Endothelial cell of umbilical vein (primary cell): ENCODE results near the gene KCTD13. TPM values are rescaled to one million over a fixed set of nuclear protein-coding genes. Genes with fewer than 3 reads are reported as not detected.

Experiments used
- BruUV-seq: library from RNA; stranded (reverse); fragments of 400-500 nt; replicated peaks from 2 replicates; lab custom pipeline; 2021; lab: Mats Ljungman, UMichigan
- CTCF ChIA-PET: fragments of 300-600, 350-600 bp; sonication (Branson Sonifier 250); formaldehyde crosslinking; loops from one replicate; lab custom pipeline; 2021; ENCODE audit warnings: antibody characterized with exemption, inconsistent platforms; lab: Charles Lee
- POLR2A ChIA-PET: fragments of 300-600, 350-600 bp; sonication (Branson Sonifier 250); formaldehyde crosslinking; loops from one replicate; lab custom pipeline; 2021; ENCODE audit warnings: antibody characterized with exemption, inconsistent platforms; lab: Charles Lee
- DNase-seq: peaks from one replicate; pipeline ENCODE4 v3.0.0-alpha.2; 2011; ENCODE audit warnings: low read depth, low spot score
- FAIRE-seq: peaks from 2 replicates; lab custom pipeline; 2011; peaks lifted over from hg19 to GRCh38; lab: Jason Lieb, UNC
- H2AFZ ChIP-seq: 2 replicates; pipeline ENCODE4 v1.6.0; 2012; ENCODE audit warnings: low read depth, low read length, control low read depth, inconsistent platforms
- H3K27ac ChIP-seq: 2 replicates; pipeline ENCODE4 v1.5.1; 2011; ENCODE audit warnings: low read depth, mild to moderate bottlenecking, control low read depth, low read length, moderate library complexity; ENCODE audit not compliant: insufficient read depth
- H3K27me3 ChIP-seq, 2 experiments: 2 replicates each; pipeline versions ENCODE4 v1.6.0 to v1.6.1; 2011; ENCODE audit warnings: low read length in 2 of 2, mixed read lengths in 1 of 2; ENCODE audit not compliant: control insufficient read depth in 2 of 2, insufficient read depth in 2 of 2
- H3K36me3 ChIP-seq, 2 experiments: 2 replicates in 1 of 2; 3 replicates in 1 of 2; pipeline ENCODE4 v1.5.1; 2011; ENCODE audit warnings: low read length in 2 of 2, mild to moderate bottlenecking in 1 of 2, moderate library complexity in 1 of 2; ENCODE audit not compliant: control insufficient read depth in 2 of 2, insufficient read depth in 2 of 2; ENCODE audit errors: extremely low read depth in 1 of 2
- H3K4me1 ChIP-seq: 3 replicates; pipeline ENCODE4 v1.5.1; 2011; ENCODE audit warnings: mild to moderate bottlenecking, low read length; ENCODE audit not compliant: control insufficient read depth, insufficient read depth; ENCODE audit errors: extremely low read depth
- H3K4me2 ChIP-seq: 2 replicates; pipeline ENCODE4 v1.6.1; 2011; ENCODE audit warnings: low read length, control low read depth, mixed read lengths; ENCODE audit not compliant: insufficient read depth
- H3K4me3 ChIP-seq, 3 experiments: fragments of 200-600 bp in 1 of 3; sonication (generic), shearing (Covaris generic) in 1 of 3; replicated peaks in 1 of 3; 2 replicates each; pipeline ENCODE4 v1.5.1; 2011 to 2016; ENCODE audit warnings: control low read depth in 3 of 3, low read length in 3 of 3, mild to moderate bottlenecking in 2 of 3, inconsistent platforms in 1 of 3, low read depth in 1 of 3, moderate library complexity in 1 of 3; ENCODE audit not compliant: insufficient read depth in 1 of 3
- H3K79me2 ChIP-seq: 2 replicates; pipeline ENCODE4 v1.6.0; 2012; ENCODE audit warnings: low read length, inconsistent platforms; ENCODE audit not compliant: control insufficient read depth, insufficient read depth
- H3K9ac ChIP-seq: replicated peaks from 2 replicates; pipeline ENCODE3; 2011; ENCODE audit warnings: low read length, control low read depth; ENCODE audit not compliant: insufficient read depth; ENCODE audit errors: extremely low read depth
- H3K9me1 ChIP-seq: replicated peaks from 3 replicates; pipeline ENCODE4 v1.6.0; 2011; ENCODE audit warnings: mild to moderate bottlenecking, low read length; ENCODE audit not compliant: control insufficient read depth, insufficient read depth; ENCODE audit errors: extremely low read depth
- H3K9me3 ChIP-seq: replicated peaks from 2 replicates; pipeline ENCODE4 v1.5.1; 2012; ENCODE audit warnings: low read length, inconsistent platforms; ENCODE audit not compliant: control insufficient read depth, insufficient read depth
- H4K20me1 ChIP-seq: replicated peaks from 2 replicates; pipeline ENCODE3; 2011; ENCODE audit warnings: mild to moderate bottlenecking, low read length; ENCODE audit not compliant: control insufficient read depth, insufficient read depth; ENCODE audit errors: extremely low read depth
- EZH2 ChIP-seq: IDR thresholded peaks from 2 replicates; pipeline ENCODE4 v1.6.1; 2012; ENCODE audit warnings: borderline replicate concordance, low read depth, mild to moderate bottlenecking, moderate library complexity, low read length, inconsistent platforms; ENCODE audit not compliant: severe bottlenecking
- POLR2AphosphoS5 ChIP-seq: IDR thresholded peaks from 2 replicates; pipeline ENCODE4 v1.6.1; 2012; ENCODE audit warnings: low read depth, mild to moderate bottlenecking, control low read depth, low read length, moderate library complexity; ENCODE audit not compliant: insufficient read depth
- dilution Hi-C: fragments of 300-500 bp; cut with MboI; formaldehyde crosslinking; loops from one replicate; pipeline ENCODE4 v1.15.0; 2019; ENCODE audit warnings: low sequenced_read_pairs; ENCODE audit not compliant: extremely low pct_ligation_motif_present
- intact Hi-C: fragments of 100-400 bp; cut with micrococcal nuclease; formaldehyde crosslinking; loops from one replicate; pipeline ENCODE4 v1.10.0; 2022
- polyA plus RNA-seq, 4 experiments: library from polyadenylated mRNA; depleted of rRNA in 3 of 4; stranded (reverse) in 3 of 4; unstranded in 1 of 4; fragments of >200 nt; gene quantifications; 2 replicates each; pipeline versions ENCODE4 v1.2.1 to v1.2.3, GENCODE V29; 2011 to 2012; ENCODE audit warnings: missing spikeins in 1 of 4
- total RNA-seq: library from RNA; stranded (reverse); gene quantifications from 2 replicates; pipeline ENCODE4 v1.2.3, GENCODE V29; 2021

The KCTD13 gene
- total and polyA plus RNA-seq, 2 donors (not counting 3 experiments of a cell fraction or from before 2014, with no cell fraction given): 22.6 to 24.2 TPM

- Histone ChIP-seq H3K36me3 (peaks cover 0 to 19% of the 10 kb centered on the region in 2 experiments), H3K4me3 (no peak overlapping the region), H4K20me1 (no peaks in the 10 kb centered on the region), H3K9me3 (no peaks in the 10 kb centered on the region), H3K4me1 (peaks cover 10% of the 10 kb centered on the region), H3K4me2 (no peak overlapping the region), H3K27me3 (no peaks in the 10 kb centered on the region), H3K9ac (no peak overlapping the region), H3K79me2 (peaks cover 10% of the 10 kb centered on the region), H3K27ac (no peak overlapping the region), H3K9me1 (no peaks in the 10 kb centered on the region), H2AFZ (no peak overlapping the region)
- POLR2A ChIA-PET: no interaction called here
- dilution Hi-C loops (no loop called here), intact Hi-C loops (no loop called here)
- FAIRE-seq: no peak
- BruUV-seq: no TSS peak
- DNase-seq: no peak
- TF ChIP-seq POLR2AphosphoS5 (peak; percentile 15), EZH2 (no peak)
- CTCF ChIA-PET: interaction anchor here (2.5 kb wide), 1 partner anchor 9 kb away, joined by 24 read pairs; no protein-coding TSS in a partner anchor
Measured at GRCh38 chr16:29857133-29857760, 68.8 kb downstream of the KCTD13 start.

Other genes with a start within 250 kb of the KCTD13 start
- gene QPRT, start 247.0 kb downstream of the KCTD13 start, total RNA-seq: 0.28 and 0.44 TPM in 2 replicates
- gene QPRT, start 247.0 kb downstream of the KCTD13 start, polyA plus RNA-seq: 0.40 and 0.41 TPM in 2 replicates
- not detected in 2 replicates for gene C16orf54, start 180.2 kb downstream of the KCTD13 start, total RNA-seq
- not detected in 2 replicates for gene C16orf54, start 180.2 kb downstream of the KCTD13 start, polyA plus RNA-seq
- gene ZG16, start 148.0 kb downstream of the KCTD13 start, total RNA-seq: not detected in 2 replicates
- gene ZG16, start 148.0 kb downstream of the KCTD13 start, polyA plus RNA-seq: not detected in 2 replicates
- gene KIF22, start 135.5 kb downstream of the KCTD13 start, total RNA-seq: 82.3 and 90.0 TPM in 2 replicates
- gene KIF22, start 135.5 kb downstream of the KCTD13 start, polyA plus RNA-seq: 67.3 and 67.9 TPM in 2 replicates
- gene MAZ, start 119.7 kb downstream of the KCTD13 start, total RNA-seq: 311 TPM in 2 replicates
- gene MAZ, start 119.7 kb downstream of the KCTD13 start, polyA plus RNA-seq: 165 and 212 TPM in 2 replicates
- gene PRRT2, start 114.0 kb downstream of the KCTD13 start, total RNA-seq: 2.3 and 3.3 TPM in 2 replicates
- gene PRRT2, start 114.0 kb downstream of the KCTD13 start, polyA plus RNA-seq: 3.3 and 3.4 TPM in 2 replicates
- gene PAGR1, start 110.1 kb downstream of the KCTD13 start, total RNA-seq: 24.2 and 26.3 TPM in 2 replicates
- gene PAGR1, start 110.1 kb downstream of the KCTD13 start, polyA plus RNA-seq: 13.0 and 15.9 TPM in 2 replicates
- 116 and 118 TPM in 2 replicates for gene MVP, start 105.8 kb downstream of the KCTD13 start, total RNA-seq
- gene MVP, start 105.8 kb downstream of the KCTD13 start, polyA plus RNA-seq: 47.0 and 49.8 TPM in 2 replicates
- 67.3 and 68.7 TPM in 2 replicates for gene CDIPT, start 63.0 kb downstream of the KCTD13 start, total RNA-seq
- 161 and 179 TPM in 2 replicates for gene CDIPT, start 63.0 kb downstream of the KCTD13 start, polyA plus RNA-seq
- gene SEZ6L2, start 26.7 kb downstream of the KCTD13 start, total RNA-seq: 2.4 and 2.5 TPM in 2 replicates
- gene SEZ6L2, start 26.7 kb downstream of the KCTD13 start, polyA plus RNA-seq: 4.5 and 5.6 TPM in 2 replicates
- gene ASPHD1, start 25.7 kb downstream of the KCTD13 start, total RNA-seq: 0.88 and 1.2 TPM in 2 replicates
- gene ASPHD1, start 25.7 kb downstream of the KCTD13 start, polyA plus RNA-seq: 0.90 and 1.1 TPM in 2 replicates
- 99.4 and 110 TPM in 2 replicates for gene TMEM219, start 35.9 kb upstream of the KCTD13 start, total RNA-seq
- 182 and 201 TPM in 2 replicates for gene TMEM219, start 35.9 kb upstream of the KCTD13 start, polyA plus RNA-seq
- 112 and 114 TPM in 2 replicates for gene TAOK2, start 47.6 kb upstream of the KCTD13 start, total RNA-seq
- gene TAOK2, start 47.6 kb upstream of the KCTD13 start, polyA plus RNA-seq: 52.8 and 57.5 TPM in 2 replicates
- gene HIRIP3, start 69.4 kb upstream of the KCTD13 start, total RNA-seq: 8.6 and 8.7 TPM in 2 replicates
- 6.7 and 7.2 TPM in 2 replicates for gene HIRIP3, start 69.4 kb upstream of the KCTD13 start, polyA plus RNA-seq
- gene INO80E, start 70.0 kb upstream of the KCTD13 start, total RNA-seq: 76.4 and 84.1 TPM in 2 replicates
- gene INO80E, start 70.0 kb upstream of the KCTD13 start, polyA plus RNA-seq: 41.7 and 42.7 TPM in 2 replicates
- 0.58 and 0.60 TPM in 2 replicates for gene DOC2A, start 84.8 kb upstream of the KCTD13 start, total RNA-seq
- 0.63 and 1.1 TPM in 2 replicates for gene DOC2A, start 84.8 kb upstream of the KCTD13 start, polyA plus RNA-seq
- not detected in 2 replicates for gene C16orf92, start 97.0 kb upstream of the KCTD13 start, total RNA-seq
- not detected in 2 replicates for gene C16orf92, start 97.0 kb upstream of the KCTD13 start, polyA plus RNA-seq
- gene TLCD3B, start 105.0 kb upstream of the KCTD13 start, total RNA-seq: 0.86 and 0.99 TPM in 2 replicates
- 0.37 and 0.59 TPM in 2 replicates for gene TLCD3B, start 105.0 kb upstream of the KCTD13 start, polyA plus RNA-seq
- gene ALDOA, start 139.5 kb upstream of the KCTD13 start, total RNA-seq: 1,029 and 1,114 TPM in 2 replicates
- gene ALDOA, start 139.5 kb upstream of the KCTD13 start, polyA plus RNA-seq: 871 and 972 TPM in 2 replicates
- 159 and 167 TPM in 2 replicates for gene PPP4C, start 149.8 kb upstream of the KCTD13 start, total RNA-seq
- 327 and 378 TPM in 2 replicates for gene PPP4C, start 149.8 kb upstream of the KCTD13 start, polyA plus RNA-seq
- 0.42 and 0.60 TPM in 2 replicates for gene TBX6, start 165.7 kb upstream of the KCTD13 start, total RNA-seq
- 0.30 and 0.40 TPM in 2 replicates for gene TBX6, start 165.7 kb upstream of the KCTD13 start, polyA plus RNA-seq
- gene YPEL3, start 170.0 kb upstream of the KCTD13 start, total RNA-seq: 46.1 and 47.6 TPM in 2 replicates
- gene YPEL3, start 170.0 kb upstream of the KCTD13 start, polyA plus RNA-seq: 78.0 and 89.7 TPM in 2 replicates
- 17.9 and 18.6 TPM in 2 replicates for gene GDPD3, start 187.3 kb upstream of the KCTD13 start, total RNA-seq
- 7.8 and 8.0 TPM in 2 replicates for gene GDPD3, start 187.3 kb upstream of the KCTD13 start, polyA plus RNA-seq
- 138 and 143 TPM in 2 replicates for gene MAPK3, start 197.0 kb upstream of the KCTD13 start, total RNA-seq
- gene MAPK3, start 197.0 kb upstream of the KCTD13 start, polyA plus RNA-seq: 294 and 337 TPM in 2 replicates